ENCODE data around the gene CLIC6.

DNA sequence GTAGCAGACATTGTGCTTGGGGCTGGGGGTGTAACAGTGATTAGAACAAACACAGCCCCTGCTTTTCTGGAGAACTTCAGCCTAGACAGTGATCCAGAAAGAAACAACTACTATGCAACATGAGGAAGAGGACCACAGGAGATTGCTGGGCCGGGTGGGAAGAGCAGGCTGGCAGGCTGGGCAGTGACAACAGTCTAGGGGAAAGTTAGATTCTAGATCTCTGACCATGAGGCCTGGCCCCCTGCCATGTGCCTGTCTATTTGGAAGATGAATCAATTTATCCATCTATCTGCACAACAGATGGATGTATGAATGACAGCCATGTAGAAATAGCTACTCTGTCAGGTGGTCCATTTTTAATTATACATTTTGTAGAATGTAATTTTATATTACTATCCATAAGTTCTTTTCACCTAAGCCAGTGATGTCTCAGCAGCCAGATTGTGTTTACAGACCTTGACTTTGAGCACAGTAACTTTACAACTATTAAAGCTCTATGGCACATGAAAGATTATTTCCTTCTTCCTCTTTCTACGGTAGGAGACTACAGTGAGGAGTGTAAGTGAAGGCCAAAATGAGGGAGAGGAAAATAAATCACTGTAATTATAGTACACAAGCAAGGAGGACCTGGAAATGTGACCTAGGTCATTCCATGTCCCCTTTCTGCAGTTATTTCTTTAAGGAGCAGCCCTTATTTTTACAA, 15.5 kb downstream of the CLIC6 start:
- TF ChIP-seq, protein P1, sequence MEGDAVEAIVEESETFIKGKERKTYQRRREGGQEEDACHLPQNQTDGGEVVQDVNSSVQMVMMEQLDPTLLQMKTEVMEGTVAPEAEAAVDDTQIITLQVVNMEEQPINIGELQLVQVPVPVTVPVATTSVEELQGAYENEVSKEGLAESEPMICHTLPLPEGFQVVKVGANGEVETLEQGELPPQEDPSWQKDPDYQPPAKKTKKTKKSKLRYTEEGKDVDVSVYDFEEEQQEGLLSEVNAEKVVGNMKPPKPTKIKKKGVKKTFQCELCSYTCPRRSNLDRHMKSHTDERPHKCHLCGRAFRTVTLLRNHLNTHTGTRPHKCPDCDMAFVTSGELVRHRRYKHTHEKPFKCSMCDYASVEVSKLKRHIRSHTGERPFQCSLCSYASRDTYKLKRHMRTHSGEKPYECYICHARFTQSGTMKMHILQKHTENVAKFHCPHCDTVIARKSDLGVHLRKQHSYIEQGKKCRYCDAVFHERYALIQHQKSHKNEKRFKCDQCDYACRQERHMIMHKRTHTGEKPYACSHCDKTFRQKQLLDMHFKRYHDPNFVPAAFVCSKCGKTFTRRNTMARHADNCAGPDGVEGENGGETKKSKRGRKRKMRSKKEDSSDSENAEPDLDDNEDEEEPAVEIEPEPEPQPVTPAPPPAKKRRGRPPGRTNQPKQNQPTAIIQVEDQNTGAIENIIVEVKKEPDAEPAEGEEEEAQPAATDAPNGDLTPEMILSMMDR (optimal IDR thresholded peaks at IDR 0.05 in 1 of 3, IDR thresholded peaks at IDR 0.05 in 1 of 3, conservative IDR thresholded peaks at IDR 0.05 in 1 of 3; ENCODE audit: extremely low read depth in 1 of 3, insufficient read depth in 2 of 3, low read length in 3 of 3) = no peak
- no peak for TF ChIP-seq EZH2 (IDR thresholded peaks at IDR 0.05; ENCODE audit: low read length)

All from keratinocyte (primary cell).